ENCODE measurements around the gene COL4A2.

Gene COL4A2

GRCh38 chr13:110495376-110495775 lies 188.3 kb downstream of the COL4A2 start:
- POLR2A ChIA-PET, result no interaction called here
- no peaks in the 10 kb centered on the region for H3K9me3 ChIP-seq (ENCODE audit: control insufficient read depth, insufficient read depth, low read depth, low read length)
- 0 out of 2 replicates have a peak, but pooled peaks cover 3% of the 10 kb centered on the region for H3K4me1 ChIP-seq (ENCODE audit: control insufficient read depth, insufficient read depth, low read length)
- H3K4me3 ChIP-seq (ENCODE audit: low read depth, low read length), result no peak overlapping the region
- no peak overlapping the region for H3K27ac ChIP-seq (ENCODE audit: extremely low read depth, low read depth, low read length)
- H3K36me3 ChIP-seq (ENCODE audit: control insufficient read depth in 2 of 2, insufficient read depth in 1 of 2, low read length in 2 of 2), result peaks cover 0 to 65% of the 10 kb centered on the region in 2 experiments; a peak in 1 of 3 replicates
- no peak for TF ChIP-seq KLF17 (tag by site-specific recombination; IDR thresholded peaks at IDR 0.05)
- TF ChIP-seq ZBTB11 (tag by site-specific recombination; conservative IDR thresholded peaks at IDR 0.05; ENCODE audit: low read depth), result no peak
- peak; percentile 59 for TF ChIP-seq SCRT2 (tag by site-specific recombination; IDR thresholded peaks at IDR 0.05)
- no peak for TF ChIP-seq ZNF266 (tag by site-specific recombination; IDR thresholded peaks at IDR 0.05; ENCODE audit: low read depth)
- no peak for TF ChIP-seq ZNF571 (tag by site-specific recombination; IDR thresholded peaks at IDR 0.05)
- TF ChIP-seq ZNF140 (tag by site-specific recombination; IDR thresholded peaks at IDR 0.05), result no peak
- CTCF ChIA-PET, result interaction anchor here (0.5 kb wide), 1 partner anchor 734 kb away, joined by 5 read pairs; no protein-coding TSS in a partner anchor

GRCh38 chr13:110495881-110496280 lies 188.8 kb downstream of the COL4A2 start:
- Histone ChIP-seq H3K4me3 (ENCODE audit: low read depth, low read length) (no peak overlapping the region), H3K4me1 (ENCODE audit: control insufficient read depth, insufficient read depth, low read length) (0 out of 2 replicates have a peak, but pooled peaks cover 3% of the 10 kb centered on the region), H3K36me3 (ENCODE audit: control insufficient read depth in 2 of 2, insufficient read depth in 1 of 2, low read length in 2 of 2) (peaks cover 0 to 63% of the 10 kb centered on the region in 2 experiments; a peak in 1 of 3 replicates), H3K27ac (ENCODE audit: extremely low read depth, low read depth, low read length) (no peak overlapping the region), H3K9me3 (ENCODE audit: control insufficient read depth, insufficient read depth, low read depth, low read length) (no peaks in the 10 kb centered on the region)
- POLR2A ChIA-PET, result no interaction called here
- CTCF ChIA-PET, result interaction anchor here (0.5 kb wide), 1 partner anchor 734 kb away, joined by 5 read pairs; no protein-coding TSS in a partner anchor
- TF ChIP-seq AEBP2 (tag by site-specific recombination; IDR thresholded peaks at IDR 0.05; ENCODE audit: borderline replicate concordance) (no peak), ZNF707 (tag by site-specific recombination; IDR thresholded peaks at IDR 0.05) (no peak), SALL2 (tag by site-specific recombination; IDR thresholded peaks at IDR 0.05; ENCODE audit: borderline replicate concordance) (no peak), ZNF248 (tag by site-specific recombination; IDR thresholded peaks at IDR 0.05) (no peak), ZNF112 (tag by site-specific recombination; IDR thresholded peaks at IDR 0.05) (no peak)

GRCh38 chr13:110496281-110496680 lies 189.2 kb downstream of the COL4A2 start:
- no peak for TF ChIP-seq FEZF1 (tag by site-specific recombination; IDR thresholded peaks at IDR 0.05)
- no peak for TF ChIP-seq OSR2 (tag by site-specific recombination; IDR thresholded peaks at IDR 0.05)
- no peak for TF ChIP-seq SP7 (tag by site-specific recombination; IDR thresholded peaks at IDR 0.05)
- no peak for TF ChIP-seq IKZF3 (tag by site-specific recombination; IDR thresholded peaks at IDR 0.05)
- TF ChIP-seq EGR2 (tag by site-specific recombination; IDR thresholded peaks at IDR 0.05; ENCODE audit: low read depth), result no peak
- no peak for TF ChIP-seq ZNF10 (tag by site-specific recombination; IDR thresholded peaks at IDR 0.05)
- TF ChIP-seq ZBTB44 (tag by site-specific recombination; IDR thresholded peaks at IDR 0.05), result no peak
- TF ChIP-seq ZNF350 (tag by site-specific recombination; IDR thresholded peaks at IDR 0.05), result no peak
- no peak overlapping the region for H3K27ac ChIP-seq (ENCODE audit: extremely low read depth, low read depth, low read length)
- no peaks in the 10 kb centered on the region for H3K9me3 ChIP-seq (ENCODE audit: control insufficient read depth, insufficient read depth, low read depth, low read length)
- H3K4me1 ChIP-seq (ENCODE audit: control insufficient read depth, insufficient read depth, low read length), result 0 out of 2 replicates have a peak, but pooled peaks cover 3% of the 10 kb centered on the region
- CTCF ChIA-PET, result no interaction called here
- H3K4me3 ChIP-seq (ENCODE audit: low read depth, low read length), result no peak overlapping the region
- POLR2A ChIA-PET, result no interaction called here
- H3K36me3 ChIP-seq (ENCODE audit: control insufficient read depth in 2 of 2, insufficient read depth in 1 of 2, low read length in 2 of 2), result peaks cover 0 to 59% of the 10 kb centered on the region in 2 experiments; a peak in 1 of 3 replicates
